Calu3 (cell line): Measurements from ENCODE around the gene MICB. TPM values are rescaled to one million over a fixed set of nuclear protein-coding genes. Genes with fewer than 3 reads are reported as not detected.

Experiments used
- BruUV-seq: library from RNA; stranded (reverse); fragments of 400-500 nt; replicated peaks from 2 replicates; lab custom pipeline; 2021; lab: Mats Ljungman, UMichigan
- CTCF ChIA-PET: fragments of 300-600 bp; sonication (Branson Sonifier 250); formaldehyde crosslinking; loops from one replicate; lab custom pipeline; 2022; ENCODE audit warnings: antibody characterized with exemption; lab: Charles Lee
- DNase-seq: peaks from one replicate; pipeline ENCODE4 v3.0.0; 2022
- H3K27ac Mint-ChIP-seq: one replicate; pipeline ENCODE4 v1.8.0; 2022; ENCODE audit warnings: mixed read lengths; ENCODE audit not compliant: unreplicated experiment
- H3K27me3 Mint-ChIP-seq: one replicate; pipeline ENCODE4 v1.8.0; 2022; ENCODE audit warnings: mixed read lengths; ENCODE audit not compliant: unreplicated experiment
- H3K36me3 Mint-ChIP-seq: one replicate; pipeline ENCODE4 v1.8.0; 2022; ENCODE audit warnings: mild to moderate bottlenecking, moderate library complexity, mixed read lengths; ENCODE audit not compliant: insufficient read depth, unreplicated experiment
- H3K4me1 Mint-ChIP-seq: one replicate; pipeline ENCODE4 v1.8.0; 2022; ENCODE audit warnings: mild to moderate bottlenecking, low read depth, mixed read lengths; ENCODE audit not compliant: unreplicated experiment
- H3K4me3 Mint-ChIP-seq: one replicate; pipeline ENCODE4 v1.8.0; 2022; ENCODE audit warnings: mild to moderate bottlenecking, low read depth, moderate library complexity, mixed read lengths; ENCODE audit not compliant: unreplicated experiment
- H3K9me3 Mint-ChIP-seq: one replicate; pipeline ENCODE4 v1.8.0; 2022; ENCODE audit warnings: low read depth, mixed read lengths; ENCODE audit not compliant: unreplicated experiment
- intact Hi-C: fragments of 100-400 bp; cut with micrococcal nuclease; formaldehyde crosslinking; loops from one replicate; pipeline ENCODE4 v1.10.0; 2022; ENCODE audit not compliant: unreplicated experiment
- total RNA-seq: library from RNA; stranded (reverse); gene quantifications from 2 replicates; pipeline ENCODE4 v1.2.3, GENCODE V29; 2022
- TF ChIP-seq, protein P1 (sequence below): fragments of 200-600 bp; IDR thresholded peaks from one replicate; pipeline ENCODE4 v1.8.0; 2022; ENCODE audit warnings: antibody characterized with exemption; ENCODE audit not compliant: unreplicated experiment

MICB gene
- total RNA-seq, 1 experiment from 2014 or later = 64.3 TPM

DNA sequence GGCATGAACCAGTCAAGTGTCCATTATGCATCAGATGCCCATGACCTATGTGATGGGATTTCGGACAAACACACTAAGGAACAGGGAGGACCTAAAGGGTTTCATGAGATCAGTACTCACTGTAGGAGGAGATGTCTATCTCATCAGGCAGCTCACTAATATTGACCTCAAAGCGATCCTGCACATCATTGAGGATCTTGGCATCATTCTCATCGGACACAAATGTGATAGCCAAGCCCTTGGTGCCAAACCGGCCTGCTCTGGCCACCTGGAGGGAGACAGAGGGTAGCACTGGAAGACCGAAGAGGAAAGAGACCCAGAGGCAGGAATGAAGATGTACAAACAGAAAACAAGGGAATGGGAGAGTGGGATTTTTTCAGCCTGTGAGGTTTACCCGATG lies 32.7 kb downstream of the MICB start:
- DNase-seq = no peak
- TF ChIP-seq, protein P1, sequence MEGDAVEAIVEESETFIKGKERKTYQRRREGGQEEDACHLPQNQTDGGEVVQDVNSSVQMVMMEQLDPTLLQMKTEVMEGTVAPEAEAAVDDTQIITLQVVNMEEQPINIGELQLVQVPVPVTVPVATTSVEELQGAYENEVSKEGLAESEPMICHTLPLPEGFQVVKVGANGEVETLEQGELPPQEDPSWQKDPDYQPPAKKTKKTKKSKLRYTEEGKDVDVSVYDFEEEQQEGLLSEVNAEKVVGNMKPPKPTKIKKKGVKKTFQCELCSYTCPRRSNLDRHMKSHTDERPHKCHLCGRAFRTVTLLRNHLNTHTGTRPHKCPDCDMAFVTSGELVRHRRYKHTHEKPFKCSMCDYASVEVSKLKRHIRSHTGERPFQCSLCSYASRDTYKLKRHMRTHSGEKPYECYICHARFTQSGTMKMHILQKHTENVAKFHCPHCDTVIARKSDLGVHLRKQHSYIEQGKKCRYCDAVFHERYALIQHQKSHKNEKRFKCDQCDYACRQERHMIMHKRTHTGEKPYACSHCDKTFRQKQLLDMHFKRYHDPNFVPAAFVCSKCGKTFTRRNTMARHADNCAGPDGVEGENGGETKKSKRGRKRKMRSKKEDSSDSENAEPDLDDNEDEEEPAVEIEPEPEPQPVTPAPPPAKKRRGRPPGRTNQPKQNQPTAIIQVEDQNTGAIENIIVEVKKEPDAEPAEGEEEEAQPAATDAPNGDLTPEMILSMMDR = no peak
- Mint-ChIP-seq H3K4me3 (no peak overlapping the region), H3K27me3 (no peaks in the 10 kb centered on the region), H3K27ac (peak overlapping the region; percentile 22), H3K9me3 (no peaks in the 10 kb centered on the region), H3K4me1 (peaks cover 37% of the 10 kb centered on the region), H3K36me3 (peaks cover 76% of the 10 kb centered on the region)
- TSS peak; percentile 1 for BruUV-seq
- intact Hi-C loops = no loop called here
- CTCF ChIA-PET = interaction anchor here (0.7 kb wide), 1 partner anchor 21 kb away, joined by 6 read pairs; no protein-coding TSS in a partner anchor

DNA sequence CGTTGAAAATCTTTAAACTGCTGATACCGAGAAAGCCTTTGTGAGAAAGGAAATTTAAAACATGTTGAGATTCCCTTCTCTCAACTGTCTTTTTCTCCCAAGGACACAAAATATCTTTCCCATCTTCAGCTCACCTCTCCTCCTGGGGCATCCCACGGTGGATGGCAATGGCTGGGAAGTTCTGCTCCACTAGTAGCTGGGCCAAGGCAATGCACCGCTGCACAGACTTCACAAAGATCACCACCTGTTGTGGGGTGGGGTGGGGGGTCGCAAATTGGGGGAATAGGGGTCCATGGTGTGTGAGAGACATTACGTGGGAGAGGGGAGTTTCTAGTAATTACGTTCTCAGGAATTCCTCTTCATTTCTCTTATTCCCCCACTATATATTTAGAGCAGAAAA lies 33.2 kb downstream of the MICB start:
- no peak overlapping the region for H3K4me3 Mint-ChIP-seq
- intact Hi-C loops = no loop called here
- H3K27ac Mint-ChIP-seq = no peak overlapping the region
- H3K9me3 Mint-ChIP-seq = no peaks in the 10 kb centered on the region
- BruUV-seq = no TSS peak
- H3K27me3 Mint-ChIP-seq = no peaks in the 10 kb centered on the region
- TF ChIP-seq, protein P1 = no peak
- H3K36me3 Mint-ChIP-seq = peaks cover 81% of the 10 kb centered on the region
- CTCF ChIA-PET = interaction anchor here (0.7 kb wide), 1 partner anchor 20 kb away, joined by 6 read pairs; no protein-coding TSS in a partner anchor
- H3K4me1 Mint-ChIP-seq = peaks cover 37% of the 10 kb centered on the region
- no peak for DNase-seq

DNA sequence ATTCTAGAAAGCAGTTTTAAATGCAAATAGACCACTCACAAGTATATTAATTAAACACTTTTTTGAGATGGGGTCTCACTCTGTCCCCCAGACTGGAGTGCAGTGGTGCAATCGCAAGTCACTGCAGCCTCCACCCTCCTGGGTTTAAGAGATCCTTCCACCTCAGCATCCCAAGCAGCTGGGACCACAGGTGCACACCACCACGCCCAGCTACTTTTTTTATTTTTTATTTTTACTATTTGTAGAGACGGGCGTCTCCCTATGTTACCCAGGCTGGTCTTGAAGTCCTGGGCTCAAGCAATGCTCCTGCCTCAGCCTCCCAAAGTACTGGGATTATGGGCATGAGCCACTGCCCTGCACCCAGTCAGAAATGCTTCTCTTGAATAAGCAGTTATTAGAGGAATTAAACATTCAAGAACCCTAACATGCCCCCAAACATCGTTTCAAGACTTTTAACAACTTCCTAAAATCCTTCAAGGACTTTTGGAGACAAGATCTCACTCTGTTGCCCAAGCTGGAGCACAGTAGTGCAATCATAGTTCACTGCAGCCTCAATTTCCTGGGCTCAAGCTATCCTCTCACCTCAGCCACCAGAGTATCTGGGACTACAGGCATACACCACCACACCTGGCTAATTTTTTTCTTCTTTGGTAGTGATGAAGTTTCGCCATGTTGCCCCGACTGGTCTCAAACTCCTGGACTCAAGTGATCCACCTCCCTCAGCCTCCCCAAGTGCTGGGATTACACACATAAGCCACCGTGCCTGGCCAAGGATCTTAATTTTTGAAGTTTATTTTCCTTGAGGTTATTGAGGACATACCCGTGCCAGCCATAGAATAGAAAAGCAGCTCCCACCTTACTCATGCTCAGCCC lies 34.1 kb downstream of the MICB start:
- Mint-ChIP-seq H3K27me3 (no peaks in the 10 kb centered on the region), H3K9me3 (no peaks in the 10 kb centered on the region), H3K27ac (peak overlapping the region; percentile 72), H3K4me1 (peaks cover 38% of the 10 kb centered on the region), H3K4me3 (no peak overlapping the region), H3K36me3 (peaks cover 90% of the 10 kb centered on the region)
- intact Hi-C loops = no loop called here
- TF ChIP-seq, protein P1 = no peak
- CTCF ChIA-PET = no interaction called here
- no TSS peak for BruUV-seq
- DNase-seq = no peak

DNA sequence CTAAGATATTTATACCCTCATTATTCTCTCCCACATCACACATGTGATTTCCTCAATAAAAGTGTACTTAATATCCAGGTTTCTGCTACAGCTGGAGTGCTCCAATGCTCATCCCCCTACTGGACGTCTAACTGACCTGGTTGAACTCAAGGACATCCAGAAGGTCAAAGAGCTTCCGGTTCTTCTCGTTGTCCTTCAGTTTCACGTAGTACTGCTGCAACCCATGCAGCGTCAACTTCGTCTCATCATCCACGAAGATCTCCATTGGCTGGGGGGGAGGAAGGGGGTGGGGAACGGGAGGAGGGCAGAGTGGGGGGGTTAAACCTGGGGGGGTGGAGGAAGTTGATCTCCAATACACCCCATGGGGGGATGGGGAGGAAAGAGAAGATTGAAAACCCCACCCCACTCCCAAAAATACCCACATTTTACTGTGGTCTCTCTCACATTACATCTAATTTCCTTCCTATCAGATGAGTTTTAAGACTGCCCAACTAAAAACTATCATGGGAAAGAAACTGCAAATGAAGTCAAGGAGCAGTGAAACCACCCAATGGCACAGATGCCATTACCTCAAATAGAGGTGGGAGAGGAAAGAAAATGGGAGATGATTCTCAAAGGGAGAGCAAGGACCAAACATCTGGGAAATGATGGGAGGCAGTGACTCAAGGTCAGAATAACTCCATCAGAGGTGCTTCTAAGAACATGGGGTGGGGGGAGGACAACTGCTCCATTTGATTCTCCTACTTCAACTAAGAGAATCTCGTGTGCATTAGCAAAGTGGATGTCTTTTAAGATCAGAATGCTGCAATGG lies 34.9 kb downstream of the MICB start:
- no peak for DNase-seq
- intact Hi-C loops = no loop called here
- BruUV-seq = no TSS peak
- H3K27me3 Mint-ChIP-seq = no peaks in the 10 kb centered on the region
- peaks cover 98% of the 10 kb centered on the region for H3K36me3 Mint-ChIP-seq
- no peak overlapping the region for H3K4me3 Mint-ChIP-seq
- peaks cover 38% of the 10 kb centered on the region for H3K4me1 Mint-ChIP-seq
- CTCF ChIA-PET = interaction anchor here (0.8 kb wide), 1 partner anchor 376 kb away, joined by 3 read pairs; no protein-coding TSS in a partner anchor
- H3K9me3 Mint-ChIP-seq = no peaks in the 10 kb centered on the region
- peak overlapping the region; percentile 72 for H3K27ac Mint-ChIP-seq
- TF ChIP-seq, protein P1 = no peak
